OCI-LY3 (cell line): ENCODE results near the gene IL1RN.

ENCODE experiments used
- CTCF ChIP-seq: fragments of 200-600, 300-600 bp; sonication (generic); IDR thresholded peaks from 2 replicates; pipeline ENCODE4 v1.5.1; 2014; ENCODE audit warnings: antibody characterized with exemption, low read length, low read depth
- EZH2phosphoT487 ChIP-seq: fragments of 200-600 bp; shearing (Covaris generic); IDR thresholded peaks from 2 replicates; pipeline ENCODE4 v1.6.1; 2018; ENCODE audit warnings: antibody characterized with exemption, mixed run types, low read depth

- TF ChIP-seq CTCF, result no peak
- no peak for TF ChIP-seq EZH2phosphoT487
Measured at GRCh38 chr2:113126845-113127645, at the start of gene IL1RN.
